Hepatocyte (in vitro differentiated cells): ENCODE data around the gene CRYGA. TPM values are rescaled to one million over a fixed set of nuclear protein-coding genes. Genes with fewer than 3 reads are reported as not detected.

ENCODE experiments used
- DNase-seq: peaks from one replicate; pipeline ENCODE4 v3.0.0-alpha.2; 2016; ENCODE audit warnings: low spot score
- H2AFZ ChIP-seq: fragments of 200-600 bp; sonication (generic); 2 replicates; pipeline ENCODE4 v1.6.0; 2016; ENCODE audit warnings: antibody characterized with exemption, mild to moderate bottlenecking
- H3K27ac ChIP-seq: fragments of 200-600 bp; sonication (generic); 2 replicates; pipeline ENCODE4 v1.5.1; 2016; ENCODE audit warnings: mild to moderate bottlenecking
- H3K27me3 ChIP-seq: fragments of 200-600 bp; sonication (generic); 2 replicates; pipeline ENCODE4 v1.6.1; 2016
- H3K36me3 ChIP-seq: fragments of 200-600 bp; sonication (generic); replicated peaks from 2 replicates; pipeline ENCODE4 v1.5.1; 2016; ENCODE audit warnings: low read depth; ENCODE audit not compliant: insufficient read depth
- H3K4me1 ChIP-seq: fragments of 200-600 bp; sonication (generic); 2 replicates; pipeline ENCODE4 v1.5.1; 2016; ENCODE audit warnings: mild to moderate bottlenecking, moderate library complexity; ENCODE audit not compliant: insufficient read depth
- H3K4me2 ChIP-seq: fragments of 200-600 bp; sonication (generic); 2 replicates; pipeline ENCODE4 v1.6.0; 2016
- H3K4me3 ChIP-seq: fragments of 200-600 bp; sonication (generic); 2 replicates; pipeline ENCODE4 v1.5.1; 2016; ENCODE audit warnings: mild to moderate bottlenecking
- H3K79me2 ChIP-seq: fragments of 200-600 bp; sonication (generic); 2 replicates; pipeline ENCODE4 v1.6.0; 2017; ENCODE audit warnings: mild to moderate bottlenecking
- H3K9me2 ChIP-seq: fragments of 200-600 bp; sonication (generic); replicated peaks from 2 replicates; pipeline ENCODE4 v1.6.0; 2017; ENCODE audit warnings: mild to moderate bottlenecking; ENCODE audit not compliant: insufficient read depth
- H3K9me3 ChIP-seq: fragments of 200-600 bp; sonication (generic); 2 replicates; pipeline ENCODE4 v1.5.1; 2016; ENCODE audit warnings: low read depth, mild to moderate bottlenecking
- H4K20me1 ChIP-seq: fragments of 200-600 bp; sonication (generic); 2 replicates; pipeline ENCODE4 v1.6.0; 2016; ENCODE audit warnings: mild to moderate bottlenecking; ENCODE audit not compliant: insufficient read depth, poor library complexity, severe bottlenecking
- EZH2 ChIP-seq: fragments of 200-600 bp; sonication (generic); IDR thresholded peaks from 2 replicates; pipeline ENCODE4 v1.6.1; 2016; ENCODE audit warnings: antibody characterized with exemption, mild to moderate bottlenecking, borderline replicate concordance
- EZH2phosphoT487 ChIP-seq: fragments of 200-600 bp; sonication (generic); IDR thresholded peaks from one replicate; pipeline ENCODE4 v1.6.1; 2018; ENCODE audit warnings: antibody characterized with exemption, mild to moderate bottlenecking, low read depth, moderate library complexity; ENCODE audit not compliant: unreplicated experiment, severe bottlenecking
- WGBS: methylation state at CpG from one replicate; pipeline ENCODE4 v1.1.6; 2016; ENCODE audit warnings: low lambda C conversion rate; ENCODE audit errors: missing lambda C conversion rate; 5-methylcytosine and 5-hydroxymethylcytosine counted together
- polyA plus RNA-seq: library from polyadenylated mRNA; unstranded; fragments of >200 nt; fragmentation: Nextera tagmentation; extraction: Ambion mirVana; gene quantifications from 2 replicates; pipeline ENCODE4 v1.2.1, GENCODE V29; 2016
- total RNA-seq: library from RNA; depleted of rRNA; stranded (reverse); fragments of >200 nt; gene quantifications from 2 replicates; pipeline ENCODE4 v1.2.3, GENCODE V29; 2014
- TF ChIP-seq, protein P1 (sequence below): fragments of 200-600 bp; sonication (generic); IDR thresholded peaks from 2 replicates; pipeline ENCODE4 v1.5.1; 2016; ENCODE audit warnings: antibody characterized with exemption, mild to moderate bottlenecking; ENCODE audit not compliant: poor library complexity

CRYGA gene
- total and polyA plus RNA-seq, 2 experiments from 2014 or later: not detected

DNA sequence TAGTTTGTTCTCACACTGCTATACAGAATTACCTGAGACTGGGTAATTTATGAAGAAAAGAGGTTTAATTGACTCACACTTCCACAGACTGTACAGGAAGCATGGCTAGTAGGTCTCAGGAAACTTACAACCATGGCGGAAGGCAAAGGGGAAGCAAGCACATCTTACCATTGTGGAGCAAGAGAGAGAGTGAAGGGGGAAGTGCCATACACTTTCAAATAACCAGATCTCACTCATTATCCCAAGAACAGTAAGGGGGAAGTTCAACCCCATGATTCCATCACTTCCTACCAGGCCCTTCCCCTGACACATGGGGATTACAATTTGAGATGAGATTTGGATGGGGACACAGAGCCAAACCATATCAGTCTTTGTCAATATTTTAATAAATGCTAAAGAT lies 12.4 kb downstream of the CRYGA start:
- Histone ChIP-seq H3K27ac (no peak overlapping the region), H4K20me1 (no peaks in the 10 kb centered on the region), H3K79me2 (no peaks in the 10 kb centered on the region), H3K4me1 (no peaks in the 10 kb centered on the region), H3K36me3 (no peaks in the 10 kb centered on the region), H3K27me3 (no peaks in the 10 kb centered on the region), H3K4me2 (no peak overlapping the region), H2AFZ (no peak overlapping the region), H3K4me3 (no peak overlapping the region), H3K9me3 (no peaks in the 10 kb centered on the region), H3K9me2 (no peaks in the 10 kb centered on the region)
- 100% methylated on average over 1 of the region's 1 CpG for WGBS
- TF ChIP-seq EZH2 (no peak), EZH2phosphoT487 (no peak)
- TF ChIP-seq, protein P1, sequence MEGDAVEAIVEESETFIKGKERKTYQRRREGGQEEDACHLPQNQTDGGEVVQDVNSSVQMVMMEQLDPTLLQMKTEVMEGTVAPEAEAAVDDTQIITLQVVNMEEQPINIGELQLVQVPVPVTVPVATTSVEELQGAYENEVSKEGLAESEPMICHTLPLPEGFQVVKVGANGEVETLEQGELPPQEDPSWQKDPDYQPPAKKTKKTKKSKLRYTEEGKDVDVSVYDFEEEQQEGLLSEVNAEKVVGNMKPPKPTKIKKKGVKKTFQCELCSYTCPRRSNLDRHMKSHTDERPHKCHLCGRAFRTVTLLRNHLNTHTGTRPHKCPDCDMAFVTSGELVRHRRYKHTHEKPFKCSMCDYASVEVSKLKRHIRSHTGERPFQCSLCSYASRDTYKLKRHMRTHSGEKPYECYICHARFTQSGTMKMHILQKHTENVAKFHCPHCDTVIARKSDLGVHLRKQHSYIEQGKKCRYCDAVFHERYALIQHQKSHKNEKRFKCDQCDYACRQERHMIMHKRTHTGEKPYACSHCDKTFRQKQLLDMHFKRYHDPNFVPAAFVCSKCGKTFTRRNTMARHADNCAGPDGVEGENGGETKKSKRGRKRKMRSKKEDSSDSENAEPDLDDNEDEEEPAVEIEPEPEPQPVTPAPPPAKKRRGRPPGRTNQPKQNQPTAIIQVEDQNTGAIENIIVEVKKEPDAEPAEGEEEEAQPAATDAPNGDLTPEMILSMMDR: no peak
- DNase-seq: no peak

DNA sequence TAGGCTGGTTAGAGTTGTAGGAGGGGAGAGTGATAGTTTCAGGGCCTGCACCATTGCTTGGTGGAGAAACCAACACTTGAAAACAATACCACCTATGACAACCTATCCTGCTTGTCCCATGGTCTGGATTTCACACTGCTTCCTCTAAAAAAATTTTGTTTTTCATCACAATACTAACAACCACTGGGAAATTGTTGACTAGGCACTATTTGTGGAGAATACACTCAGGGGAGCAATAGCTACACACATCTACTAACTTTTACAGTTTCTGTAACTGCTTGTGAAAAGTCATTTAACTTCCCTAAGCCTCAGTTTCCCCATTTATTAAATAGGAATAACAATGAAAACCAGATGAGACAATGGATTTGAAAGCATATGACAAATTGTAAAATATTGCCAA lies 13.3 kb downstream of the CRYGA start:
- TF ChIP-seq EZH2phosphoT487: no peak
- TF ChIP-seq, protein P1: no peak
- no peak for TF ChIP-seq EZH2
- Histone ChIP-seq H3K27me3 (no peaks in the 10 kb centered on the region), H4K20me1 (no peaks in the 10 kb centered on the region)

DNA sequence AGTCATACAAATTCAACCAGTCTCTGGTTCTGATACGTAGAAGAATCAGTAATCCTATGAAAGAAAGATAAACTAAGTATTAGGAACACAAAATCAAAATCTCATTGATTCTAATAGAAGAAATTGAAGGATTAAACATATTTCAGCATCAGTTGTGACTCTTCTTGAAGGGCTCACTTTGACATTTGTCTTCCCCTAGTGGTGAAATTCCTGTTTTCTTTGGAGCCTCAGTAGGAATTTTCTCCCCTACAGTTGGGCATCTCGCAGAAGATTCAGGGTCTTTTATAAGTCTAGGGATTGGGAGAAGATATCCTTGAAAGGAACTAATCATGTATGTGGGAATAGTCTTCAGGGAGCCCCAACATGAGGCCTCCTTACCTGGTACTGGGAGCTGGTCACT lies 14.6 kb downstream of the CRYGA start:
- 67% methylated on average over 2 of the region's 2 CpGs for WGBS
- no peak for TF ChIP-seq EZH2phosphoT487
- TF ChIP-seq, protein P1: peak; percentile 32
- H3K4me3 ChIP-seq: no peak overlapping the region
- H3K9me3 ChIP-seq: no peaks in the 10 kb centered on the region
- H3K36me3 ChIP-seq: no peaks in the 10 kb centered on the region
- no peaks in the 10 kb centered on the region for H3K27me3 ChIP-seq
- no peak overlapping the region for H3K4me2 ChIP-seq
- no peak for DNase-seq
- no peak overlapping the region for H2AFZ ChIP-seq
- H3K4me1 ChIP-seq: no peaks in the 10 kb centered on the region
- H3K79me2 ChIP-seq: no peaks in the 10 kb centered on the region
- H3K9me2 ChIP-seq: no peaks in the 10 kb centered on the region
- H4K20me1 ChIP-seq: no peaks in the 10 kb centered on the region
- H3K27ac ChIP-seq: no peak overlapping the region

More for the DNA sequence above, 13.3 kb downstream of the CRYGA start:
- H2AFZ ChIP-seq: no peak overlapping the region
- H3K4me1 ChIP-seq: no peaks in the 10 kb centered on the region
- no peak overlapping the region for H3K4me3 ChIP-seq
- no peak overlapping the region for H3K4me2 ChIP-seq
- no peaks in the 10 kb centered on the region for H3K9me2 ChIP-seq
- H3K27ac ChIP-seq: no peak overlapping the region
- no peaks in the 10 kb centered on the region for H3K36me3 ChIP-seq
- H3K9me3 ChIP-seq: no peaks in the 10 kb centered on the region
- no peaks in the 10 kb centered on the region for H3K79me2 ChIP-seq
- DNase-seq: no peak

DNA sequence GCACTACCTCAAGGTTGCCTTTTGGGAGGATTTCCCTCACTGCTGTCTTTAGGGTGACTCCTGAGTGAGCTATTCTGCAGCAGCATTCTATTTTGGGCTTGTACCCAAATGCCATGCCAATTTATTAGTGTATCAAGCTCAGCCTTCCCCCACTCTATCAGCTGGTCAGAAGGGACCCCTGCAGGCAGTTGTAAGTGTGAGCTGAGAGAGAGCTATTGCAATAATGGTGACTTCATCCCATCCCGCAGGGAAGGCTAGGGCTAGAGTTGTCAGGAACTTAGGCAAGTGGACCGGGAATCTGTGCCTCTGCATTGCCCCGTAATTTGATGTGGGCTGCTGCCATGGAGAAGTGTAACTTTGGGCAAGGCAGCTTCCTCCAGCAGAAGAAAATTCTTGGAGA lies 15.6 kb downstream of the CRYGA start:
- DNase-seq: no peak
- H3K27me3 ChIP-seq: no peaks in the 10 kb centered on the region
- no peaks in the 10 kb centered on the region for H3K9me2 ChIP-seq
- H3K79me2 ChIP-seq: no peaks in the 10 kb centered on the region
- 74% methylated on average over 3 of the region's 3 CpGs for WGBS
- H2AFZ ChIP-seq: no peak overlapping the region
- no peaks in the 10 kb centered on the region for H4K20me1 ChIP-seq
- no peaks in the 10 kb centered on the region for H3K36me3 ChIP-seq
- H3K27ac ChIP-seq: no peak overlapping the region
- peaks cover 5% of the 10 kb centered on the region for H3K4me1 ChIP-seq
- H3K4me2 ChIP-seq: no peak overlapping the region
- TF ChIP-seq EZH2: no peak
- no peak for TF ChIP-seq EZH2phosphoT487
- TF ChIP-seq, protein P1: no peak
- H3K9me3 ChIP-seq: no peaks in the 10 kb centered on the region
- H3K4me3 ChIP-seq: no peak overlapping the region
